COLO829 (cell line): Measurements from ENCODE around the gene TES.

ENCODE experiments used
- DNase-seq: peaks from one replicate; pipeline ENCODE4 v3.0.0; 2012; ENCODE audit warnings: low spot score

TES gene

DNA sequence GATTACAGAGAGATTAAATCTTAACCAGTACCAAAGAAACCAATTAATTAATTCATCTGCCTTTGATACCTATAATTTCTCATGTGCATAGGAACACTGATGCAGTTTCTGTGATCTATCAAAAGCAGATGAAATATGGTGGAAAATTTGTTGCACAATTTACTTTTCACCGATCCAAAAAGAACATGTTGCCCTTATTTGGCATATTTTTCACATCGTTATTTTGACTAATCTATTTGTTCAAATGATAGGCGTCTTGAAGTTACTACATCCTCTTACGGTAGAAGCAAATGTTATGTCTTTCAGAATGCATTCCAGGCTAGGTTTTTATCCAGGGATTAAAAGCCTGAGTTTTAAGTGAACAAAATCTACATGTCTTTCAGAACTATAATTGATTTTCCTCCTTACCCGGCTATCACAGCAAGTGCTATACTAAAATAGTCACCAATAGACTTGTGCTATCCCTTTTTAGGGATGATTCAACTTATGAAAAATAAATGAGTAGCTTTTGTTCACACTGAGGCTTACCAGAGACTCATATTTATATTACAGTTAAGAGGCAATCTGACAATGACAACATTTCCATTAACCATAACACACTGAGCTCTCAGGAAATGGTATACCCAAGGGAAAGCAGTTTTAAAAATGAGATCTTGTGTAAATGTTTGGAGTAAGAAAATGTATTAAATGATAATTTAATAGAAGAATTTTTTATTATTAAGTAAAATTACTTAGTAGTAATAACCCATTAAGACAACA is 16.8 kb upstream of the TES start:
- DNase-seq = no peak

DNA sequence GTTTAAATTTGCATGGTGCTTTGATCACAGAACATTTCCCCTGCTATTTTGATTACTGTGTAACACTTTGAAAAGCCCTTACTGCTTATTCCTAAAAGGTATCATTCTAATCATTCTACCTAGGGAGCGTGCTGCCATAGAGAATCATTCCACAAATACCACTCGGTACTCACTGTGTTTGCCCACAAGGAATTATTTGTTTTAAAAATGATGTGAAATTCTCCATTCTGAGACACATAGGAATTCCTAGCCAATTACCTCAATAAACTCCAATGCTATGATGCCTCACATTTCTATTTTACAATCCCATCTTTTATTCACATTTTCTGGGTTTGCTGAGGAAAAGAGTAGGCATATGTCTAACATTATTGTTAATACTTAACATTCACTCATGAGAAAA is 16.2 kb upstream of the TES start:
- no peak for DNase-seq

DNA sequence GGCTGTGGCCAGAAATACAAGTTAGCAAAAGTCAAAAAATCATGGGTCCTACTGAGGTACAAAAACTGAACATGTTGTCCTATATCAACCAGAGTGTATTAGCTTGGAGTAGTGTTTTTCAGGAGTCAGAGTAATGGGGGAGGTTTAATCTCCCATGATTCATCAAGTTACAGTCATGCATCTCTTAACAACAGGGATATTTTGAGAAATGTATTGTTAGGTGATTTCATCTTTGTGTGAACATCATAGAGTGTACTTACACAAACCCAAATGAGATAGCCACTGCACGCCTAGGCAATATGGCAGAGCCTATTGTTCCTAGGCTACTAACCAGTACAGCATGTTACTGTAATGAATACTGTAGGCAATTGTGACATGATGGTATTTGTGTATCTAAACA is 14.9 kb upstream of the TES start:
- no peak for DNase-seq

DNA sequence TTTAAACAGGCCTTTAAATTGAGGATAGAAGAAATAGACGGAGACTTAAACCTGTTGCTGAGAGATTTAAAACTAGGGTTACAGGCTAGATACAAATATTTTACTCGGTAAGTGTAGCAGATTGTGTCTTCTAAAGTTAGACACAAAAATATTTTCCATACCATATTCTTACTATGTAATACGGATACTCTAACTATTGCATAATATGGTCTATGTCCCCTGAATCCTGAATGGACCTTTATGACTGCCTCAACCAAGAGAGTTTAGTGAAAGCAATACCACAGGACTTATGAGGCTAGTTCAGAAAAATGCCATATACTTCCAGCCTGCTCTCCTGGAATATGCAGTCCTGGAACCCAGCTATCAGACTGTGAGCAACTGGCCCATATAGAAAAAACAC is 13.4 kb upstream of the TES start:
- no peak for DNase-seq

DNA sequence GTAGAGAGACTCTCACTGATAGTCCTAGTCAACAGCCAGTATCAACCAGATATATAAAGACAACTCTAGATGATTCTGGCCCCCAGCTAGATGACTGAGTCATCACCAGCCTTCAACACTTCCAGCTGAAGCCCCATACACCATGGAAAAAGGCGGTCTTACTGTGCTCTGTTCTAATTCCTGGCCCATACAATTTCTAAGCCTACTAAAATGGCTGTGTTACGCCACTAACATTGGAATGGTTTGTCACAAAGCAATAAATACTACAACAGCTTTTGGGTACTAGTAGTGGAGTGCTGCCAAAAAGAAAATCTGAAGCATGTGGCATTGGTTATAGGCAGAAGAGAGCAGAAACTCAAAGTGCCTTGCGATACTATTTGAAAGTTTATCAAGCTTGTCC is 13.0 kb upstream of the TES start:
- DNase-seq = no peak

DNA sequence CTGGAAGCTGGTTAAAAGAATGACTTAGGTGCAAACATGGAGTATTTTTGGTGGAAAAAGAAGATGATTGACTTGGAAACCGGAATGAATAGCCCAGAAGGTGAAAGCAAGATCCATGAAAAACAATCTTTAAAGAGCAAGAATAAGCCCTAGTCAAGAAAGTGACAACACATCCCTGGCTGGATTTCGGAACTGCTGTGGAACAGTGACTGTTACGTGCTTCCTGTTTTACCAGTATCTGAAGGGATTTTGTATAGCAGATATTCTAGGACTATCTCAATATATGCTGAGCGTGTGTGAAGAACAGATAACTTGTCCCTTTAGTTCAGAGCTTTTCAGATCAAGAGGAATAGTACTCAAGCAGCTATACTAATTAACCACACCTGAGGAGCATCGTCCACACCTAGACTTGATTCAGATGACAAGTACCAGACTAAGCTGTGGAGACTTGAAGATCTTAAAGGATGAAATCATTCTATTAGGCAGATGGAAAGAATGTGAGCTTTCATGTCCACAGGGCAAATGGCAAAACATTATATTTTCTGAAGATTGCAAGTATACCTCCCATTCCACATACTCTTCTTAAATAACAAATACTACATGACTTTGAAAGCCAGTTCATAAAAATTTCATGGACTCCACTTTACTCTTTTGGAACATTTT is 11.5 kb upstream of the TES start:
- no peak for DNase-seq

DNA sequence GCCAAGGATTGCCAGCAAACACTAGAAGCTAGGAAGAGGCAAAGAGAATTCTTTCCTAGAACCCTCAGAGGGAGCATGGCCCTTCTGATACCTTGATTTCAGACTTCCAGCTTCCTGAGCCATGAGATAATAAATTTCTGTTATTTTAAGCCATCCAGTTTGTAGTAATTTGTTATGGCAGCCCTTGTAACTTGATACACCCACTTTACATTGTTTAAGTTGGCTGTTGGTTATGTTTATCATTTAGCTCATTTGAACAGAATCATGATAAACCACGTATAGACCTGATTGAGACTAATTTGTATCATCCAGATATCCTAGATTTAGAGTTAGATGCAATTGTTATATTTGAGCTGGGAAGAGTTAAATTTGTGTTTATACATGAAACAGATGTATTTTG is 9.4 kb upstream of the TES start:
- DNase-seq = no peak

DNA sequence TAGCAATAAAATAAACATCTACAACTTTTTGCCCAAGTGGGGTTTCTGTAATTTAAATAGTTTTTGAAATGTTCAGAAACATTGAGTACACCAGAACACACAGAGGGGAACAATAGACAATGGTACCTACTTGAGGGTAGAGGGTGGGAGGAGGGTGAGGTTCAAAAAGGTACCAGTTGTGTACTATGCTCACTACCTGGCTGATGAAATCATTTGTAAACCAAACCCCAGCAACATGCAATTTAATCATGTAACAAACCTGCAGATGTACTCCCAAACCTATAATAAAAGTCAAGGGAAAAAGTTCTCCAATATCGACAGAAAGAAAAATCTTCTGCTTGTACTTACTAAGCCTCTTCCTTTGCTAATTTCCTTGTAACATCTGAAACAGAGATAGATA is 4.2 kb upstream of the TES start:
- DNase-seq = no peak

DNA sequence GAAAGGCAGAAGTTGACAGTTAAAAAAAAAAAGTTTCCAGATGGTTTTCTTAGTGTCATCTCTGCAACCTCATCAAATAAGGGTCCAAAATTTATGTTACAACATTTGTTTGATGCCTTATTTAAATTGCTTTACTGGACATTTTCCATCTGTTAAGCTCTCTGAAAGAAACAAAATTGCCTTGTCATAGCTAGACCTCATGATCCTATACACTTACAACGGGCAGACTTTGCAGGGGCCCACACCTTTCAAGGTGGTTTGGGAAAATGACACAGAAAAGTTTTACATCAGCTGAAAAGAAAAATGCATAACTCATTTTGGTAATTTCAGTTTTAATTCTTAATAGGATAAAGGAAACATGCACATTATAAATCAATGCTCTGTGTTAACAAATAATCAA is 1.4 kb upstream of the TES start:
- no peak for DNase-seq

DNA sequence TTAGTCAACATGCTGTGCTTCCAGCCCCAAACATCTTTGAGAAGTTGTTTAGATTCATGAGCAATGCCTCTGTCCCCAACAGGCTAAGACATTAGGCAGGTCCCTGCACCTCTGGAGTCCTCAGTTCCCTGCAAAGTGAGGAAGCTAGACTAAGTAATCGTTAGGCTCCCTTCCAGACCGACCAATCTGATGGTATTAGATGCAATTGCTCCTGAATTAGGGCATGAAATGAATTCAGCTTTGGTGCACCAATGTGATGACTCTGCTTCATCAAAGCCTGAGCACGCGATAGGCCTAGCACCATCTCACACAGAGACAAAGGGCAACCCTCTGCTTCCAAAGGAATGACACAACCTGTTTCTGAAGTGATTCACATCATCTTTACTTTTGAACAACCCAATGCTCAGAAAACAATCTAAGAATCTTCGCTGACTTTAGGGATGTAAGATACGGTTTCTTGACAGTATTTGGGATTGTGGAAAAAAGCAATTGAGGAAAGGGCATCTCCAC is 723 bp upstream of the TES start:
- DNase-seq = no peak

DNA sequence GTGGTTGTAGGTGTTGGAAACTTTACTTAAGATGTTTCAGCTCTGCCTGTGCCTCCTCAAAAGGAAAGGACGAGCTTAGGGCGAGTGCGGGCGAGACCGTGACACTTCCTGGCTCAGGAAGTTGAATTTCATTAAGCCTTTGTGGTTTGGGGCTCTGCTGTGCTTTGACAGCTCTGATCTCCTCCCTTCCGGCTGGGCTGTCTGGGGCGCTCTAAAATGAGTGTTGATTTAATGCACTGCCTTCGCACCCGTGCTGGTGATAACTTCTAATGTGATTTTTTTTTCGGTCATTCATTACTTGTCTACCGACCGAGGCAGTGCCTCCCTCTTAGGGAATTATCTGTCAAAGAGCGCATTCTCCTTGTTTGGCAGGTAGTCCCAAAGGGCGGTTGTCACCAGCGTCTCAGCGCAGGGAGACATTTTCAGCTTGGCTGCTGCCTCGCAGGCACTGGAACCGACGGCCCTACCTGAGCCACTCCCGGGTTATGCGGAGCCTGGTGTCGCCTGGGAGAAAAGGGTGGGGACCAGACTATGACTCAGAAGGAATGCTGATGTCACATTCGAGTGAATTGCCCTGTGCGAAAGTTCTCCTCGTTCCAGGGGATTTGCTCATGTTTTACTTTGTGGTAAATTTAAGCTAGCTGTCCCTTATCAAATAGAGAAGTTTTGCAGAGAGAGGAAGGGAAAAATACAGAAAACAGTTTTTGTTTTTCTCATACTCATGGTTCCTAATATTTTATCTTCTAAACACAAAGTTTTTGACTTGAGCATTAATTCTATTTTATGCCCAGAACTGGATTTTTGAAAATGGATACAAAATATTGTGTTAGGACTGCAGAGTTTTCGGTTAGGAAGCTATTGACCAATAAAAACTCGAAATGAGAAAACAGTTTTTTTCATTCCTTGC is 920 bp downstream of the TES start:
- DNase-seq = peak; percentile 85

DNA sequence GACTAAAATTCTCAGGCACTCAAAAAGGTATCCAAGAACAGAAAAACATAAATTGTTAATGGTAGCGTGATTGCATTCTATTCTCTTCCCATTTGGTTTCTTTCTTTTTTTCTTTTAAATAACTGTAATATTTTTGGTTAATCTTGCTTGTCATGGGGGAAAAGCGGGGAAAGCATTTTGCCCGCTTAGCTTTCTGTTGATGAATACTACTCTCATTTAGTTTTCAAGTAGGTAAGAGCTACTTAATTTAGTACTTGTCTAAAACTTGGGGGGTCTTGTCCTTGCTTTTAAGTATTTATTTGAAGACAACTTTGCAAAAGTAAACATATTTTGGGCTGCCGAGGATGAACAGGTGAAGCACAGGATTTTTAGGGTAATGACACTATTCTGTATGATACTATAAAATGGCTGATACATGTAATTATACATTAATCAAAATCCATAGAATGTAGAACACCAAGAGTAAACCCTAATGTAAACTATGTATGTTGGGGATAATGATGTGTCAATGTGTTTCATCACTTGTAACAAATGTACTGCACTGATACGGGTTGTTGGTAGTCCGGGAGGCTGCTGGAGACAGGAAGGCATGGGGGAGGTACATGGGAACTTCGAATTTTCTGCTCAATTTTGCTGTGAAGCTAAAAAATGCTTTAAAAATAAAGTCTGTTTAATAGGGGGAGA is 1.7 kb downstream of the TES start:
- no peak for DNase-seq

DNA sequence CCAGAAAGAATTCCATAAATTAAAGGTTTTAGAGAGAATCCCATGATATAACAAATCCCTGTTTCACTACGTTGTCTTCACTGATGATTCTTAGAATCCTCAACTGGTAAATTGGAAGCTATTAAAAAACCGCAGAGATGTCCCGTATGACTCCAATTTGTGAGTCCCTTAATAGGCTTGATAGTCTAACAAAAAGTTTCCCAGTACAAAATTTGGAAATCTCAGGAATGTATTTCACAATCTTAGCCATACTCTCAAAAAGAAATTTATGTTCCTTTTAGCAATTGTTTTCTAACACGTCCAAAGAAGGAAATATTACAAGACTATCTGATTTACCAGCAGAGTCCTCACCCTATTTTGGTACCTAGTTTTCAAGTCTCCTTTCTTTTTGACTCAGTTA is 2.5 kb downstream of the TES start:
- DNase-seq = peak; percentile 38

DNA sequence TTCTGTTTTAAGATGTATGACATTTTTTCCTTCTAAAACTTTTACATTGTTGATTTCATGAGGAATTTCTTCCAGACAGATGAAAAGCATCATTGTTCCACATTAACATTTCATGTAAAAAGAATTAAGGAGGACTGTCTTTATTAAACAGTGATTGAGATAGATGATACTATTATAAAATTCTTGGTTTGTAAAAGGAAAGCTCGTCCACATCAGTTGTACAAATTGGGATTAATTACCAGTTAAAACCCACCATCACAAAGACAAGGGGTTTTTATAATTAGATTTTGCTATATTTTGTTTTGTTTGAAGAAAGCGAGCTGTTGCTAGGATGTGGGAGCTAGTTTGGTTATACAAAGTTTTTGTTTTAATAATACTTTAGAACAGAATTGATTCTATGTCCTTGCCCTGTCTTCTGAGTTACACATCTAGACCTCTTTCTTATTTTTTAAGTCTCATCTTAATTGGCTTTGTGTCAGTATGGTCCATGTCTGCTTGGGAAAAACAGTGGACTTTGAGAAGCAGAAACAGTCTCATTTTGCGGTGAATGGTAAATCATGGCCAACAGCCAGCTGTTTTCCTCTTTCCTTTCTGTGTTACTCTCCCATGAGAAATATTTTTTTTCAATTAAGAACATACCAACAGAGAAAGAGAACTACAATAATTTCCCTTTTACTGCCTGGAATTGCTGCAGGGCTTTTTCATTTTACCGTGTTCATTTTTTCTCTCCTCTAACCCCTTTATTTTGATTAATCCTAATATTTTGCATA is 3.2 kb downstream of the TES start:
- DNase-seq = peak; percentile 77

DNA sequence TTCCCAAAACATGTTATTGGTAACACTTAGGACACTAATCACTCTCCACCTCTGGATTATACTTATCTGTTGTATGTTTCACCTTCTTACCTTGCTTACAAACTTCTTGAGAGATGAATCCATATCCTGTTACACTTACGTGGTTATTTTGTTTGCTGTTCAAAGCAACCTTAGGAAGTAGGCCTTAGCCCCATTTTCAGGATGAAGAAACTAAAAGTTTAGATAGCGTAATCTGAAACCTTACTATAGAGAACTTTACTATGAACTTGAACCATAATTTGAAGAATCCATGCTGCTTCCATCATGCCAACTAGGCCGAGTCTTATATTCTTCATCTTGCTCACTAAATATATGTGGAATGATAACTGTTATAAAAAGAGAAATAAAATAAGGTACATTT is 4.6 kb downstream of the TES start:
- DNase-seq = no peak

DNA sequence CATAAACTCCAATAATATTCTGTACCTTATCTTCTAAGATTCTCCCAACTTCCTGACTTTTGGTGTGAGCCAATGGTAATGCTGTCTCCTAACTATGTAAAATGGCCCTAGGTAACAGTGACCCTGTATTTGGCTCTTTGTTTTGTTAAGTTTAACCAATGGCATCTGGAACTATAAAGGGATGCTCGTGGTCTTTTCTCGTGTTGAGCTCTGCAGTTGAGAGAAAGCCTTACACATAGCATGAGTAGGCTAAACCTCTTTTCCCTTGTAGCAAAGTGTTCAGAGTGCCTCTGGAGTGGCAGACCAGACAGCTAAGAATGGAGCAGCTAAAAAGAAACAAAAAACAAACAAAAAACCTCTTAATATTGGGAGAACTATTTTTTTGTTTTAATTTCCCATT is 5.2 kb downstream of the TES start:
- DNase-seq = no peak

DNA sequence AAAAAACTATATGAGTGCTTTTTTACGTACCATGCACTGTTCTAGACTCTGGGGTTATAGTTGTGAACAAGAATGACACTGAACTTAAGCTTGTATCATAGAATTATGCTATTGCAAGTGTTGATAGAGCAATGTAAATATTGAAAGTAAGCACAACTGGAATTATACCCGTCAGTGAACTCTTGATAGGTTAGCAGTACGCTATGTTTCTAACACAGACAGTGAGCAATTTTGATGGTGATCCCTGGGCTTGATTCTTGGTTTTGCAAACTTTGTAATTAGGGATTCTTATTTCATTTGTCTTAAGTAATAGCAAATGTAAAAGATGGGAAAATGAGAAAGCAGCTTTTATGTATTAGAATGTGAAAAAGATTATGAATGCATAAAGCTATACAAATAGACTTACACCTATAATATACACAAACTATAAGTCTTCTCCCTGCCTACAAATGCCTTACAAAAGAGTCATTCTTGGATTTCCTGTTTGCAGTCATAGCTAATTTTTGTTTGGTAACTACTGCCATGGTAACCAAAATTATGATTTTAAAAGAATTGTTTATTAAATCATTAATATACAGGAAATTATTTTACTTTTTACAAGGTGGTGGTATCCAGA is 6.7 kb downstream of the TES start:
- no peak for DNase-seq

DNA sequence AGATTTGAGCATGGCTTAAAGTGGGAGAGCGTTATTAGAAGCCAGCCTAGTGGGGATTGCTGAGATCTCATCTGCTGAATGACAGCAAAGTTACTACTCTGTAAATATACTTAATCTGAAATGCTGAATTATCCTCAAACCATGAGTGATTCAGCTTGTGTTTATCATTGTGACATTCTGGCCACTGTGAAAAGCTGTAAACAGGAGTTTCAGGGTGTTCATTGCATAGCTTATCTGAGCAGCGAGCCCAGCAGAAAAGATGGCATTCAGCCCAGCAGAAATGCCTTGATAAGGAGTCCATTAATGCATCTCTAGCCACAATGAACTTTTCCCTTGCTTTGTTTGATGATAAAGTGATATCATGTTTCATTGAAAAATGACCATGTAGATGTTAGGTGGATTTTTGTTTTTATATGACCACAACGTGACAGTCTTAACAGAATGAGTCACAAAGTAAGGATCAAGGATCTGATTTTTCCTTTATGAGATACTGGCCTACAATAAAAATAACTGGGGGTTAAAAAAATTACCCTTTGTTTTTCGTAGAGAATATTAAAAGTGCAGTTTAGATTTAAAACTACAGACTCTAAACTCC is 7.8 kb downstream of the TES start:
- DNase-seq = peak; percentile 66

DNA sequence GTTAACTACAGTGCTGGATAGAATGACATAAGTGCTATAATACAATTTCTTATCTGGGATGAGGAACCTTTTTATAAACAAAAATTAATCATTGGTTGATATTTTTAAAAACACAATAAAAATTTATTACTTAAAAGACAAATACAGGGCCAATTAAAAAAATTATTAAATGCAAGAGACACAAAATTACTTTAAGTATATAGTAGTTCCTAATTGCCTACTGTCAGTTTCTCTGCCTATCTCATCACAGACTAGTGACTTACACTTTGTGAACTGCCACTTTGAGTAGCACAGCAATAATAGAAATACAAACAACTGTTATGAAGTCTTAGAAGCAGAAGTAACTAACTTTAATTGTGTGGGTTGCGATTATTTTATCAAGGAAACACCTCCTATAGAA is 8.4 kb downstream of the TES start:
- no peak for DNase-seq

DNA sequence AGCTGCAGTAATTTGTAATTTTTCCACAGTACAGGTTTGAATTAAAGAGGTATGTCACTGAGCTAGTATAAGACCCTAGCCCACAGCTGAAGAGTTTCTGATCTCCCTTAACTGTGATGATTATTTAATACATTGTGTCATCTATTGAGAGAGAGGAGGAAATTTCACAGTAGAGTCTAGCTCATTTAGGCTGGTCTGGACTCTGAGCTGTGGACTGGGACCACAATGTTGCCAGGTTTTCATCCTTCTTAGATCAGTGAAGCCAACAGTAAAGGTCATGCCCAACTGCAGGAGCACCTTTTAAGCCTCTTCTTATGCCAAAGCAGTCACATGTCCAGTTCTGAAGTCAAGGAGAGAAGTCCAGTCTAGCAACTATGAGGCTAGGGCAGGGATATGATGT is 8.9 kb downstream of the TES start:
- no peak for DNase-seq

DNA sequence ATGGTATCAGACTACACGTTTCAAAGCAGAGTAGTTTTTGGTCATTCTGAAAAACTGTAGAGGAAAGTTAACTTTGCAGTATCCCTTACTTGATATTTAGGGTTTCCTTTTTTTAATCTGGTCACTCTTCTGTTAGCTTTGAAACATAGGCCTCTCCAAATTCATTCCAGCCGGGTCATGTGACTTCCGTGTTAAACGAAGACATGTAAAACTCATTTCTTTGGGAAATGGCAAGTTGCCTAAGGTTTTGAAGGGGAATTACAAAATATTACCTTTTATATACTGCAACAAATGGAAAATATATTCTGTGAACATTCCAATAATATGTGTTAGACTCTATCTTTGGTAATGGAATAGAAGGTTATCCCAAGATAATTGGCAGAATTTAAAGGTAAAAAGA is 9.5 kb downstream of the TES start:
- no peak for DNase-seq
